ENCODE measurements around the gene GCC1. TPM values are rescaled to one million over a fixed set of nuclear protein-coding genes. Genes with fewer than 3 reads are reported as not detected.

The GCC1 gene
- total and polyA plus RNA-seq, 2 experiments from 2014 or later = 9.6 to 15.6 TPM

GRCh38 chr7:127536394-127536691 is 49.1 kb downstream of the GCC1 start:
- Histone ChIP-seq H3K27me3 (peaks cover 23% of the 10 kb centered on the region), H3K9me3 (ENCODE audit: low read depth) (no peaks in the 10 kb centered on the region), H3K27ac (no peak overlapping the region), H3K4me3 (peak overlapping the region; percentile 21), H3K36me3 (no peaks in the 10 kb centered on the region), H3K4me1 (ENCODE audit: low read depth) (no peaks in the 10 kb centered on the region)
- DNase-seq (ENCODE audit: low read depth in 1 of 2, low spot score in 1 of 2) = no peak
- no peak for TF ChIP-seq CTCF (IDR thresholded peaks at IDR 0.05; ENCODE audit: low read depth, low read length)

GRCh38 chr7:127535546-127536393 is 49.6 kb downstream of the GCC1 start:
- no peak for TF ChIP-seq CTCF (IDR thresholded peaks at IDR 0.05; ENCODE audit: low read depth, low read length)
- DNase-seq (ENCODE audit: low read depth in 1 of 2, low spot score in 1 of 2) = no peak
- H3K4me3 ChIP-seq = no peak overlapping the region
- H3K27ac ChIP-seq = no peak overlapping the region
- no peaks in the 10 kb centered on the region for H3K36me3 ChIP-seq
- no peaks in the 10 kb centered on the region for H3K4me1 ChIP-seq (ENCODE audit: low read depth)
- peaks cover 23% of the 10 kb centered on the region for H3K27me3 ChIP-seq
- no peaks in the 10 kb centered on the region for H3K9me3 ChIP-seq (ENCODE audit: low read depth)

- Histone ChIP-seq H3K27me3 (peaks cover 23% of the 10 kb centered on the region), H3K27ac (no peak overlapping the region), H3K4me3 (no peak overlapping the region), H3K36me3 (no peaks in the 10 kb centered on the region), H3K4me1 (ENCODE audit: low read depth) (no peaks in the 10 kb centered on the region), H3K9me3 (ENCODE audit: low read depth) (no peaks in the 10 kb centered on the region)
- no peak for TF ChIP-seq CTCF (IDR thresholded peaks at IDR 0.05; ENCODE audit: low read depth, low read length)
- DNase-seq (ENCODE audit: low read depth in 1 of 2, low spot score in 1 of 2) = no peak
Observed at GRCh38 chr7:127534636-127535035, 50.8 kb downstream of the GCC1 start.

GRCh38 chr7:127532736-127533135 is 52.7 kb downstream of the GCC1 start:
- no peak for TF ChIP-seq CTCF (IDR thresholded peaks at IDR 0.05; ENCODE audit: low read depth, low read length)

GRCh38 chr7:127532151-127532550 is 53.2 kb downstream of the GCC1 start:
- TF ChIP-seq CTCF (IDR thresholded peaks at IDR 0.05; ENCODE audit: low read depth, low read length) = no peak
- Histone ChIP-seq H3K4me3 (no peak overlapping the region), H3K27ac (no peak overlapping the region), H3K4me1 (ENCODE audit: low read depth) (no peaks in the 10 kb centered on the region), H3K36me3 (no peaks in the 10 kb centered on the region), H3K27me3 (peaks cover 10% of the 10 kb centered on the region), H3K9me3 (ENCODE audit: low read depth) (no peaks in the 10 kb centered on the region)
- no peak for DNase-seq (ENCODE audit: low read depth in 1 of 2, low spot score in 1 of 2)

More at GRCh38 chr7:127532736-127533135, 52.7 kb downstream of the GCC1 start:
- H3K9me3 ChIP-seq (ENCODE audit: low read depth) = no peaks in the 10 kb centered on the region
- no peak overlapping the region for H3K27ac ChIP-seq
- peaks cover 15% of the 10 kb centered on the region for H3K27me3 ChIP-seq
- no peak overlapping the region for H3K4me3 ChIP-seq
- H3K4me1 ChIP-seq (ENCODE audit: low read depth) = no peaks in the 10 kb centered on the region
- no peaks in the 10 kb centered on the region for H3K36me3 ChIP-seq
- no peak for DNase-seq (ENCODE audit: low read depth in 1 of 2, low spot score in 1 of 2)

Other genes starting within 250 kb of the GCC1 start
- gene ZNF800, start 192.9 kb downstream of the GCC1 start, total RNA-seq = 20.3 and 22.5 TPM in 2 replicates
- gene ZNF800, start 192.9 kb downstream of the GCC1 start, polyA plus RNA-seq = 13.7 and 20.7 TPM in 2 replicates
- gene ARF5, start 2.8 kb upstream of the GCC1 start, total RNA-seq = 280 and 378 TPM in 2 replicates
- 264 and 298 TPM in 2 replicates for gene ARF5, start 2.8 kb upstream of the GCC1 start, polyA plus RNA-seq
- gene FSCN3, start 8.1 kb upstream of the GCC1 start, total RNA-seq = 1.0 and 1.1 TPM in 2 replicates
- gene FSCN3, start 8.1 kb upstream of the GCC1 start, polyA plus RNA-seq = 0.43 and 1.8 TPM in 2 replicates
- gene PAX4, start 32.5 kb upstream of the GCC1 start, total RNA-seq = not detected in 2 replicates
- gene PAX4, start 32.5 kb upstream of the GCC1 start, polyA plus RNA-seq = not detected in 2 replicates
- 172 and 187 TPM in 2 replicates for gene SND1, start 66.6 kb upstream of the GCC1 start, total RNA-seq
- gene SND1, start 66.6 kb upstream of the GCC1 start, polyA plus RNA-seq = 113 and 114 TPM in 2 replicates